Hypothalamus (tissue), 51 donors: ENCODE data around the gene RAB14.
"Not testable (repeated sequence)": the region's sequence is repeated elsewhere in the genome, so short reads cannot be mapped to it uniquely, and the experiment has no call there.

ENCODE experiments used
- DNase-seq, 51 donors: peaks; one replicate each; lab custom pipeline; 2025; lab: John Stamatoyannopoulos, UW

RAB14 gene

GRCh38 chr9:121169094-121169601, 32.5 kb downstream of the RAB14 start:
- DNase-seq, result no peak

DNA sequence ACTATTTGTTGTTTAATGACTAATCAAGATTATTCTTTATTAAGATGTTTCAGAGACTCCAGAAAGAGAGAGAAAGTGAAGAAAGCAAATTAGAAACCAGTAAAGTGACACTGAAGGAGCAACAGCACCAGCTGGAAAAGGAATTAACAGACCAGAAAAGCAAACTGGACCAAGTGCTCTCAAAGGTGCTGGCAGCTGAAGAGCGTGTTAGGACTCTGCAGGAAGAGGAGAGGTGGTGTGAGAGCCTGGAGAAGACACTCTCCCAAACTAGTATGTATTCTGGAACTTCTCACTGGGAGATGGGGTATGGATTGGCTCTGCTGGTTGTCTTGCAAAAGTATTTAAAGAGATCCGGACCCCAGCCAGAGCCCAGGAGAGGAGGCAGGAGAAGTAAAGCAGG, 33.6 kb downstream of the RAB14 start:
- DNase-seq, result no peak

GRCh38 chr9:121160025-121160424, 41.6 kb downstream of the RAB14 start:
- DNase-seq, result no peak

DNA sequence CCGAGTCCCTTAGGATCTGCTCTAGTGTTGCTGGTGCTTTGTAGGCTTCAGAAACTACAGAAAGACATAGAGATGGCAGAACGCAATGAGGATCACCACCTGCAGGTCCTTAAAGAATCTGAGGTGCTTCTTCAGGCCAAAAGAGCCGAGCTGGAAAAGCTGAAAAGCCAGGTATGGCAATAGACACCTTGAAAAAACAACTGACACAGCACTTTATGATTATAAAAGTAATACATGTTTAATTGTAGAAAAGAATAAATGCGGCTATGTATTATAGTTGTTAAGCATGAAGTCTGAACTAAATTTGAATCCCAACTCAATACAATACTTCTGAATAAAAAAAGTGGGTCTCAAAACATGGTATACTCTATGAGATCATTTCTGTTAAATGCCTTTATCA, 43.7 kb downstream of the RAB14 start:
- DNase-seq, result no peak

- no peak for DNase-seq
Observed at GRCh38 chr9:121156263-121156731, 45.4 kb downstream of the RAB14 start.

DNA sequence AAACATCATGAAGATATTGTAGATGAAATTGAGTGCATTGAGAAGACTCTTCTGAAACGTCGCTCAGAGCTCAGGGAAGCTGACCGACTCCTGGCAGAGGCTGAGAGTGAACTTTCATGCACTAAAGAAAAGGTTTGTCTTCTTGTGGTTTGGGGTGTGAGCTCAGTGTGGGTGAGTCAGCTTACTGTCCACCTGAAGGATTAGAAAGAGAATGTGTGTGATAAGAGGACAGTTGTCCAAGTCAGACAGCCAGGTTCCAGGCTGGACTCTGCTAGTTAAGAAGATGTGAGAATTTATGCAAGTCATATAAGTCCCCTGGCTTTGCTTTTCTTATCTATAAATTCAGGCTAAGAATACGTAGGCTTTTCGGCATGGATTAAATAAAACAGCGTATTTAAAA, 46.9 kb downstream of the RAB14 start:
- DNase-seq, result no peak

- DNase-seq, result no peak
Observed at GRCh38 chr9:121153642-121154041, 48.0 kb downstream of the RAB14 start.

GRCh38 chr9:121150188-121150587, 51.5 kb downstream of the RAB14 start:
- DNase-seq, result no peak

DNA sequence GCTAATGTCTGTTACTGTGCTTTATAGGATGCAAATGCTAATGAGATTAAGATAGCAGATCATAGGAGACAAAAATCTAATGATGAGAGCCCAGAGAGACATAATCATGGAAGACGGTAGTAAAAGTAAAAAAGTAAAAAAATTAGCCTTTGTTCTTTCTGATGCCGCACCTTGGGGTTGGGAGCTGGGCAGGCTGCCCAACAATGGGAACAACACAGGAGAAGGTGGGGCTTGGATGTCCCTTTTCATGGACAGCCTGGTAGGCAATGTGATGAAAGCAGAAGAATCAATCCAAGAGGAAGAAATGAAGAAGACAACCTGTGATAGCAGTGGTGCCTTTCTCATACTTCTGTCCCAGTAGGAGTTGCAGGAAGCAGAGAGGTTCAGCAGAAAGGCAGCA, 57.2 kb downstream of the RAB14 start:
- no peak for DNase-seq

GRCh38 chr9:121143771-121144170, 57.9 kb downstream of the RAB14 start:
- no peak for DNase-seq

DNA sequence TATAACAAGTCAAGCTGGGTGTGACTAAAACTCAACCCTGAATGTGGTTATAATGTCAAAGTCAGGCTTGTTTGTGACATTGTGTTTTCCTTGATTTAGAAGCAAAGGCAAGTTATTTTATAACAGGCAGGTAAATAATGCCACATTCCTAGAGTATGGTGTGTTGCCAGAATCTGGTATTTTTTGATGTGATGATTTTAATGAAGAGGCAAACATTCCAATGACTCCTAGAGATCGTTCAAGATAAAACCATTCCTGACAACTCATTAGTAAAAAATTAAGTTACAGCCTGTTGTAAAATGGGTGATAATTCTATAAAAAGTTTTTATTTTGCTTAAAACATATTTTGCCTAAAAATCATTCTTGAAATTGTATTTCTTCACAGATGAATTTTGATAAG, 60.0 kb downstream of the RAB14 start:
- no peak for DNase-seq

- DNase-seq, result no peak
Observed at GRCh38 chr9:121141306-121141705, 60.4 kb downstream of the RAB14 start.

DNA sequence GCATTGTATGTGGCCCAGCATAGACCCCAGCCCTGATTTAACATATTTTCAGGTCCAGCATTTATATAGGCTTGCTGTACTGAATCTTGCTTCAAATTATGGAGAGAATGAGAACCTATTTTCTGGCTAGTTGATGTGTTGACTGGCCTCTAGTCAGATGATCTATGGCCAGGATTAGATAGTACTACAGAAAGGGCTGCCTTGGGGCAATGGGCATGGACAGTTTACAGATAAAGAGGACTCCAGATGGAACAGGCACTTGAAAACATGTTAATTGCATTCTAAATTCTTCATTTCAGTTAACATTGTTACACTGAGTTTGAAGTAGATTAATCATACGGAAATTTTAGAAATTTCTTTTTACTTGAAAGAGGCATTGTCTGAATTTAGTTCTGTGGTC, 61.5 kb downstream of the RAB14 start:
- no peak for DNase-seq

DNA sequence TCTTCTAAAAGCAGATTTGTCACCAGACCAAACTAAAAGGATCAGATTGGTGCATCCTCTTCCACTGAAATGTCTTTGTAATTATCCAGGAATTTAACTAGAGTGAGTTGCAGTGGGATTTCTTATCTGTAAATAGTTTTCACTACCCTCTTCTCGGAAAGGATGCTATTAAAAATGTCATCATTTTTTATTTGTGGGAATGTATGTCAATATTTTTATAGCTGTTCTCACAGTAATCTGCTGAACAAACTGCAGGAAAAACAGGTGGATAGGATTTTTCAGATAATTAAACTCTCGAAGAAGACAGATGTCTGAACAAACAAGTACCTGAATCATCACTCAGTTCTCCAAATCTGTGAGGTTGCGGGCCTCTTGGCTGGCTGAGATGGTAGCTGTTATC, 62.7 kb downstream of the RAB14 start:
- DNase-seq, result no peak

DNA sequence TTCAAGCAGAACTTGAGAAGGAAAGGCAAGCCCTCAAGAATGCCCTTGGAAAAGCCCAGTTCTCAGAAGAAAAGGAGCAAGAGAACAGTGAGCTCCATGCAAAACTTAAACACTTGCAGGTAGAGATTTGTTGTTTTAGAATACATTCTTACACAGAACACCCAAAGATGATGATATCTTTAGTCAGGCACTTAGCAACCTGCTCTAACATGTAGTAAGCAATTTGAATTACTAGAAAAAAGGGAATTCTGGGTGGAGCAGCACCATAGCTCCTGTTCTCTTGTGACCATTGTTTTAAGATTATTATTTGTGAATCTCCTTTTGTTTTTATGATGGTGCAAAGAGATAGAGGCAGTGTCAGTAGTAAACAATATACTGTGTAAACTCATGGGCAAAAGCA, 63.1 kb downstream of the RAB14 start:
- DNase-seq, result no peak

DNA sequence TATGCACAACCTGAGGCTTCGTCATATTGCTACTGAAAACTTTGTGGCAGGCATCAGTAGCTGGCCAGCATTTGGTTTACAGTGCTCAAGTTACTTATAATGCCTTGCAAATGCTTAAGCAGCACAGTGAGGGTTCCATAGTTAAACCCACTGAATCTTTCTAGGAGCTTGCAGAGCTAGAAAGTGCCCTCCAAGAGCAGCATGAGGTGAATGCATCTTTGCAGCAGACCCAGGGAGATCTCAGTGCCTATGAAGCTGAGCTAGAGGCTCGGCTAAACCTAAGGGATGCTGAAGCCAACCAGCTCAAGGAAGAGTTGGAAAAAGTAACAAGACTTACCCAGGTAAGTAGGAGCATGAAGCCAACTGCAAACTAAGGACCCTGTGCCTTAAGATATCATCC, 66.0 kb downstream of the RAB14 start:
- DNase-seq, result no peak

DNA sequence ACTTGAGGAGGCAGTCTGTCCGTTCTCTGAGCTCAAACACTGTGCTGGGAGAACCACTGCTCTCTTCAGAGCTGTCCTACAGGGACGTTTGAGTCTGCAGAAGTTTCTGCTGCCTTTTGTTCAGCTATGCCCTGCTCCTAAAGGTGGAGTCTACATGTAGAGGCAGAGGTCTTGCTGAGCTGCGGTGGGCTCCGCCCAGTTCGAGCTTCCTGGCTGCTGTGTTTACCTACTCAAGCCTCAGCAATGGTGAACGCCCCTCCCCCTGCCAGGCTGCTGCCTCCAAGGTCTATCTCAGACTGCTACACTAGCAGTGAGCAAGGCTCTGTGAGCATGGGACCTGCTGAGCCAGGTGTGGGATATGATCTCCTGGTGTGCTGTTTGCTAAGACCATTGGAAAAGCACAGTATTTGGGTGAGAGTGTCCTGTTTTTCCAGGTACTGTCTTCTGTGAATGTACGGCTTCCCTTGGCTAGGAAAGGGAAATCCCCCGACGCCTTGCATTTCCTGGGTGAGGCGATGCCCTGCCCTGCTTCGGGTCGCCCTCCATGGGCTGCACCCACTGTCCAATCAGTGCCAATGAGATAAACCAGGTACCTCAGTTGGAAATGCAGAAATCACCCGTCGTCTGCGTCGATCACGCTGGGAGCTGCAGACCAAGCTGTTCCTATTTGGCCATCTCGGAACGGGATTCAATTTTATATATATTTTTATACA, 68.4 kb downstream of the RAB14 start:
- DNase-seq, result no peak

DNA sequence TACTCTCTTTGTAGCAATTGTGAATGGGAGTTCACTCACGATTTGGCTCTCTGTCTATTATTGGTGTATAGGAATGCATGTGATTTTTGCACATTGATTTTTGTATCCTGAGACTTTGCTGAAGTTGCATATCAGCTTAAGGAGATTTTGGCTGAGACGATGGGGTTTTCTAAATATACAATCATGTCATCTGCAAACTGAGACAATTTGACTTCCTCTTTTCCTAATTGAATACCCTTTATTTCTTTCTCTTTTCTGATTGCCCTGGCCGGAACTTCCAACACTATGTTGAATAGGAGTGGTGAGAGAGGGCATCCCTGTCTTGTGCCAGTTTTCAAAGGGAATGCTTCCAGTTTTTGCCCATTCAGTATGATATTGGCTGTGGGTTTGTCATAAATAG, 72.3 kb downstream of the RAB14 start:
- not testable (repeated sequence) for DNase-seq
